SK-N-SH treated with all-trans-retinoic acid at 6 μM for 48 hours (cell line): ENCODE measurements around the gene SH3BP1.
"Not testable (repeated sequence)": the region's sequence is repeated elsewhere in the genome, so short reads cannot be mapped to it uniquely, and the experiment has no call there.

Source experiments
- ATAC-seq: fragments of 200-7000 bp; cut with Tn5 transposase; 3 replicates; pipeline ENCODE4 v1.9.1; 2020; ENCODE audit warnings: mild to moderate bottlenecking, moderate library complexity
- BACH2 ChIP-seq: fragments of 250-450 bp; sonication (Bioruptor Pico); IDR thresholded peaks from 2 replicates; pipeline ENCODE4 v1.9.0; 2021; ENCODE audit warnings: mild to moderate bottlenecking, borderline replicate concordance
- CSDC2 ChIP-seq: fragments of 250-450 bp; sonication (Bioruptor Pico); IDR thresholded peaks from 2 replicates; pipeline ENCODE4 v1.5.0; 2020; ENCODE audit warnings: mild to moderate bottlenecking, moderate library complexity
- ESRRG ChIP-seq: fragments of 250-450 bp; sonication (Bioruptor Pico); IDR thresholded peaks from 2 replicates; pipeline ENCODE4 v1.6.1; 2021; ENCODE audit warnings: mild to moderate bottlenecking
- GLIS3 ChIP-seq: fragments of 250-450 bp; sonication (Bioruptor Pico); IDR thresholded peaks from 2 replicates; pipeline ENCODE4 v1.5.0; 2020; ENCODE audit warnings: mild to moderate bottlenecking, moderate library complexity
- ISL1 ChIP-seq: fragments of 250-450 bp; sonication (Bioruptor Pico); IDR thresholded peaks from 2 replicates; pipeline ENCODE4 v2.1.2; 2022; ENCODE audit warnings: mild to moderate bottlenecking, moderate library complexity
- PPARA ChIP-seq: fragments of 250-450 bp; sonication (Bioruptor Pico); IDR thresholded peaks from 2 replicates; pipeline ENCODE4 v1.5.0; 2020; ENCODE audit warnings: mild to moderate bottlenecking, borderline replicate concordance
- RARB ChIP-seq: fragments of 250-450 bp; sonication (Bioruptor Pico); IDR thresholded peaks from 2 replicates; pipeline ENCODE4 v1.8.0; 2021; ENCODE audit warnings: mild to moderate bottlenecking, moderate library complexity
- SNAI2 ChIP-seq: fragments of 250-450 bp; sonication (Bioruptor Pico); IDR thresholded peaks from 2 replicates; pipeline ENCODE4 v1.5.0; 2020; ENCODE audit warnings: mild to moderate bottlenecking, moderate library complexity
- TCF4 ChIP-seq: fragments of 250-450 bp; sonication (Bioruptor Pico); IDR thresholded peaks from 2 replicates; pipeline ENCODE4 v1.8.0; 2021; ENCODE audit warnings: mild to moderate bottlenecking, moderate library complexity, borderline replicate concordance
- TOX ChIP-seq: fragments of 250-450 bp; sonication (Bioruptor Pico); IDR thresholded peaks from 2 replicates; pipeline ENCODE4 v1.8.0; 2021; ENCODE audit warnings: mild to moderate bottlenecking, moderate library complexity, borderline replicate concordance
- ZFP3 ChIP-seq: fragments of 250-450 bp; sonication (Bioruptor Pico); IDR thresholded peaks from 2 replicates; pipeline ENCODE4 v1.5.0; 2020; ENCODE audit warnings: mild to moderate bottlenecking, moderate library complexity
- ZFP30 ChIP-seq: fragments of 450-650 bp; formaldehyde crosslinking; IDR thresholded peaks from 2 replicates; pipeline ENCODE4 v1.5.0; 2022; ENCODE audit warnings: mild to moderate bottlenecking, moderate library complexity
- ZNF565 ChIP-seq: fragments of 450-650 bp; formaldehyde crosslinking; conservative IDR thresholded peaks from 2 replicates; pipeline ENCODE4 v1.5.0; 2020; ENCODE audit warnings: low read depth, mild to moderate bottlenecking, moderate library complexity
- ZNF70 ChIP-seq: fragments of 450-650 bp; formaldehyde crosslinking; IDR thresholded peaks from 2 replicates; pipeline ENCODE4 v1.5.0; 2020; ENCODE audit warnings: mild to moderate bottlenecking, moderate library complexity
- ZNF8 ChIP-seq: fragments of 450-650 bp; formaldehyde crosslinking; IDR thresholded peaks from 2 replicates; pipeline ENCODE4 v1.5.0; 2020; ENCODE audit warnings: mild to moderate bottlenecking, moderate library complexity
- TF ChIP-seq, protein P1 (sequence below): fragments of 250-450 bp; sonication (Bioruptor Pico); IDR thresholded peaks from 2 replicates; pipeline ENCODE4 v1.5.1; 2021; ENCODE audit warnings: mild to moderate bottlenecking, moderate library complexity
- TF ChIP-seq, protein P2 (sequence below): fragments of 250-450 bp; sonication (Bioruptor Pico); IDR thresholded peaks from 2 replicates; pipeline ENCODE4 v1.5.1; 2020; ENCODE audit warnings: low read depth, mild to moderate bottlenecking, moderate library complexity
- TF ChIP-seq, protein P3 (sequence below): fragments of 250-450 bp; sonication (Bioruptor Pico); IDR thresholded peaks from 2 replicates; pipeline ENCODE4 v1.5.0; 2020; ENCODE audit warnings: mild to moderate bottlenecking, moderate library complexity
- TF ChIP-seq, protein P4 (sequence below): fragments of 250-450 bp; sonication (Bioruptor Pico); IDR thresholded peaks from 2 replicates; pipeline ENCODE4 v1.8.0; 2021; ENCODE audit warnings: low read depth, mild to moderate bottlenecking, moderate library complexity, borderline replicate concordance

SH3BP1 gene

DNA sequence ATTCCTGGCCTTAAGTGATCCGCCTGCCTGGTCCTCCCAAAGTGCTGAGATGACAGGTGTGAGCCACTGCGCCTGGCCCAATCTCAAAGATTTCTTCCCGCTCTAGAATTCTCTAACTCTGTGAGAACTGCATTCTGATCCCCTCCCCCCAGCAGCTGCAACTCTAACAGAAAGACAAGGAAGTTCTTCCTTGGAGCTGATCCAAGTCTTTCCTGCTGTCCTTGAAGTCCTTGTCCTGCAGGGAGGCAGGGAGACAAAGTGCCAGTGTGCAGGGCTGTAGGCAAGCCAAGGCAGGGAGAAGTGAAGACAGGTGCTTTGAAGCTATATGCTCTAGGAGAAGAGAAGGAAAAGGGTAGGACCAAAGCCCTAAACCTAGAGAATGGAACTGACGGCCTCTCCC lies 40.3 kb upstream of the SH3BP1 start (continued):
- TF ChIP-seq, protein P1, sequence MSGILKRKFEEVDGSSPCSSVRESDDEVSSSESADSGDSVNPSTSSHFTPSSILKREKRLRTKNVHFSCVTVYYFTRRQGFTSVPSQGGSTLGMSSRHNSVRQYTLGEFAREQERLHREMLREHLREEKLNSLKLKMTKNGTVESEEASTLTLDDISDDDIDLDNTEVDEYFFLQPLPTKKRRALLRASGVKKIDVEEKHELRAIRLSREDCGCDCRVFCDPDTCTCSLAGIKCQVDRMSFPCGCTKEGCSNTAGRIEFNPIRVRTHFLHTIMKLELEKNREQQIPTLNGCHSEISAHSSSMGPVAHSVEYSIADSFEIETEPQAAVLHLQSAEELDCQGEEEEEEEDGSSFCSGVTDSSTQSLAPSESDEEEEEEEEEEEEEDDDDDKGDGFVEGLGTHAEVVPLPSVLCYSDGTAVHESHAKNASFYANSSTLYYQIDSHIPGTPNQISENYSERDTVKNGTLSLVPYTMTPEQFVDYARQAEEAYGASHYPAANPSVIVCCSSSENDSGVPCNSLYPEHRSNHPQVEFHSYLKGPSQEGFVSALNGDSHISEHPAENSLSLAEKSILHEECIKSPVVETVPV (CRISPR knock-in tag) = no peak

DNA sequence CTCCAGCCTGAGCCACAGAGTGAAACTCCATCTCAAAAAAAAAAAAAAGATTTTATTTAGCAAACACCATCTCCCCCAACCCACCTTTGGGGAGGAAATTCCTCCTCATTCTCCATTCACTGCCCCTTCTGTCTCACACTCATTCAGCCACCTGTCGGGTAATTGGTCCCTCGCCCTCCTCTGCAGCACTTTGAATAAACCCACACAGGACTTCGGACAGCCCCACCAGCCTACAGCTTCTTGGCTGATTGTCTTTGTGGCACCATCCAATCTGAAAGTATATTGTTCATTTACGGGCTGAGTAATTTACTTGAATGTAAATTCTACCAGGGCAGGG lies 38.3 kb upstream of the SH3BP1 start:
- TF ChIP-seq RARB (CRISPR knock-in tag) = no peak
- TF ChIP-seq ESRRG (CRISPR knock-in tag) = no peak
- TF ChIP-seq BACH2 (CRISPR knock-in tag) = no peak
- no peak for ATAC-seq

DNA sequence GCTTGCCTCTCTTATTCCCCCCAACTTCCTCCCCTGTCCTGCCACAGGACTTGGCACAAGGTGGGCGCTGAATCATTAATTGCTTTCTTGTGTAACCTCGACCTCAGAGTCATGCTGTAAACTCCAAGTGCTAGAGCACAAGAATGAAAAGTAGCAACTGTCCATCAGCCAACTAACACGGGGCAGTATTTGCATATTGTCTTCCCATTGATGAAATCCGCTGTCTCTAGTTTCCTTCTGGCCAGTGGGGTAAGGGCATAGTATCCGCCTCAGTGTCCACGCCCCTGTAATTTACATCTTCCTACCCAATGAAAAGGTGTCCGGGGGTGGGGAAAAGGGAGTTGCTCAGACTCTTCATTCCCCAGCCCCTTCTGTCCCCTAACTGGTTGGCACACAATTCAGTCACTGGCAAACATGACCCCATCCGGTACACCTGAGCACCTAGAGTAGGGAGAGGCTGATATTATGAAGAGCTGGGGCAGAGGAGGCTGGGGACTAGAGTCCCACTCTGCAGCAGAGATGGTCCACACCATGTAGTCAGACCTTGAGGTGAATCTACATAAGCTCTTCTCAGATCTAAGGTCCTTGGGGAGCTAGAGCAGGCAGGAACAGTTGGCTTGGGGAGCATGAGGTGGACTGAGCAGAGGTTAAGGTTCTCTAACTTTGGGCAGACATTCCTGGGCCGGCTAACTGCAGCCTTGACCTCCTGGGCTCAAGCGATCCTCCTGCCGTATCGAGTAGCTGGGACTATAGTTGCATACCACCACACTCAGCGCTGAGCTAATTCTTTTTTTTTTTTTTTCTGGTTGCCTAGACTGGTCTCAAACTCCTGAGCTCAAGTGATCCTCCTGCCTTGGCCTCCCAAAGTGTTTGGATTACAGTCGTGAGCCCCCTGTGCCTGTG lies 37.7 kb upstream of the SH3BP1 start:
- TF ChIP-seq ESRRG (CRISPR knock-in tag) (no peak), ZFP3 (CRISPR knock-in tag) (no peak), ZNF8 (CRISPR knock-in tag) (no peak), GLIS3 (CRISPR knock-in tag) (no peak), ZNF70 (CRISPR knock-in tag) (no peak), TCF4 (CRISPR knock-in tag) (no peak), CSDC2 (no peak), TOX (CRISPR knock-in tag) (no peak), ZFP30 (no peak), ZNF565 (no peak), SNAI2 (CRISPR knock-in tag) (no peak), PPARA (CRISPR knock-in tag) (no peak), ISL1 (CRISPR knock-in tag) (no peak), BACH2 (CRISPR knock-in tag) (no peak)
- TF ChIP-seq, protein P2, sequence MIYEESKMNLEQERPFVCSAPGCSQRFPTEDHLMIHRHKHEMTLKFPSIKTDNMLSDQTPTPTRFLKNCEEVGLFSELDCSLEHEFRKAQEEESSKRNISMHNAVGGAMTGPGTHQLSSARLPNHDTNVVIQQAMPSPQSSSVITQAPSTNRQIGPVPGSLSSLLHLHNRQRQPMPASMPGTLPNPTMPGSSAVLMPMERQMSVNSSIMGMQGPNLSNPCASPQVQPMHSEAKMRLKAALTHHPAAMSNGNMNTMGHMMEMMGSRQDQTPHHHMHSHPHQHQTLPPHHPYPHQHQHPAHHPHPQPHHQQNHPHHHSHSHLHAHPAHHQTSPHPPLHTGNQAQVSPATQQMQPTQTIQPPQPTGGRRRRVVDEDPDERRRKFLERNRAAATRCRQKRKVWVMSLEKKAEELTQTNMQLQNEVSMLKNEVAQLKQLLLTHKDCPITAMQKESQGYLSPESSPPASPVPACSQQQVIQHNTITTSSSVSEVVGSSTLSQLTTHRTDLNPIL = no peak
- TF ChIP-seq, protein P3, sequence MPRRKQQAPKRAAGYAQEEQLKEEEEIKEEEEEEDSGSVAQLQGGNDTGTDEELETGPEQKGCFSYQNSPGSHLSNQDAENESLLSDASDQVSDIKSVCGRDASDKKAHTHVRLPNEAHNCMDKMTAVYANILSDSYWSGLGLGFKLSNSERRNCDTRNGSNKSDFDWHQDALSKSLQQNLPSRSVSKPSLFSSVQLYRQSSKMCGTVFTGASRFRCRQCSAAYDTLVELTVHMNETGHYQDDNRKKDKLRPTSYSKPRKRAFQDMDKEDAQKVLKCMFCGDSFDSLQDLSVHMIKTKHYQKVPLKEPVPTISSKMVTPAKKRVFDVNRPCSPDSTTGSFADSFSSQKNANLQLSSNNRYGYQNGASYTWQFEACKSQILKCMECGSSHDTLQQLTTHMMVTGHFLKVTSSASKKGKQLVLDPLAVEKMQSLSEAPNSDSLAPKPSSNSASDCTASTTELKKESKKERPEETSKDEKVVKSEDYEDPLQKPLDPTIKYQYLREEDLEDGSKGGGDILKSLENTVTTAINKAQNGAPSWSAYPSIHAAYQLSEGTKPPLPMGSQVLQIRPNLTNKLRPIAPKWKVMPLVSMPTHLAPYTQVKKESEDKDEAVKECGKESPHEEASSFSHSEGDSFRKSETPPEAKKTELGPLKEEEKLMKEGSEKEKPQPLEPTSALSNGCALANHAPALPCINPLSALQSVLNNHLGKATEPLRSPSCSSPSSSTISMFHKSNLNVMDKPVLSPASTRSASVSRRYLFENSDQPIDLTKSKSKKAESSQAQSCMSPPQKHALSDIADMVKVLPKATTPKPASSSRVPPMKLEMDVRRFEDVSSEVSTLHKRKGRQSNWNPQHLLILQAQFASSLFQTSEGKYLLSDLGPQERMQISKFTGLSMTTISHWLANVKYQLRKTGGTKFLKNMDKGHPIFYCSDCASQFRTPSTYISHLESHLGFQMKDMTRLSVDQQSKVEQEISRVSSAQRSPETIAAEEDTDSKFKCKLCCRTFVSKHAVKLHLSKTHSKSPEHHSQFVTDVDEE (CRISPR knock-in tag) = no peak
- TF ChIP-seq, protein P1 (CRISPR knock-in tag) = no peak
- TF ChIP-seq, protein P4, sequence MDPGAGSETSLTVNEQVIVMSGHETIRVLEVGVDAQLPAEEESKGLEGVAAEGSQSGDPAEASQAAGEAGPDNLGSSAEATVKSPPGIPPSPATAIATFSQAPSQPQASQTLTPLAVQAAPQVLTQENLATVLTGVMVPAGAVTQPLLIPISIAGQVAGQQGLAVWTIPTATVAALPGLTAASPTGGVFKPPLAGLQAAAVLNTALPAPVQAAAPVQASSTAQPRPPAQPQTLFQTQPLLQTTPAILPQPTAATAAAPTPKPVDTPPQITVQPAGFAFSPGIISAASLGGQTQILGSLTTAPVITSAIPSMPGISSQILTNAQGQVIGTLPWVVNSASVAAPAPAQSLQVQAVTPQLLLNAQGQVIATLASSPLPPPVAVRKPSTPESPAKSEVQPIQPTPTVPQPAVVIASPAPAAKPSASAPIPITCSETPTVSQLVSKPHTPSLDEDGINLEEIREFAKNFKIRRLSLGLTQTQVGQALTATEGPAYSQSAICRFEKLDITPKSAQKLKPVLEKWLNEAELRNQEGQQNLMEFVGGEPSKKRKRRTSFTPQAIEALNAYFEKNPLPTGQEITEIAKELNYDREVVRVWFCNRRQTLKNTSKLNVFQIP (CRISPR knock-in tag) = no peak
- peak; percentile 71 for ATAC-seq

DNA sequence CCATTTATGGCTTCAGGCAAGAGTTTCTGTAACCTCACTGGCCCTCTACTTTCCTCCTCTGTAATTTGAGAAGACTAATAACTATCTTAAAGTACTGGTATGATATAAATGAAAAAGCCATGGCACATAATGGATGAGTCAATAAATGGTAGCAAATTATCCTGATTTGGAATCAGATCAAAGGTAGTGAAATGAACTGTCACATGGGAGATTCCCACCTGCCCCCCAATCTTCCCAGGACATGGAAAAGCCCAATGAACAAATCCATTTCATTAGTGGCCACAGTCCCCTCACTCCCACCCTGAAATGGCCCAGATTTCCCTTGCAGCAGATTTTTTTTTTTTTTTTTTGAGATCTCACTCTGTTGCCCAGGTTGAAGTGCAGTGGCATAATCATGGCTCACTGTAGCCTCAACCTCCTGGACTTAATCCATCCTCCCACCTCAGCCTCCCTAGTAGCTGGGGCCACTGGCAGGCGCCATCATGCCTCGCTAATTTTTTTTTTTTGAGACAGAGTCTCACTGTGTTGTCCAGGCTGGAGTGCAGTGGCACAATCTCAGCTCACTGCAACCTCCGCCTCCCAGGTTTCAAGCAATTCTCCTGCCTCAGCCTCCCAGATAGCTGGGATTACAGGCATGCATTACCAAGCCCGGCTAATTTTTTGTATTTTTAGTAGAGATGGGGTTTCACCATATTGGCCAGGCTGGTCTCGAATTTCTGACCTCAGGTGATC lies 36.8 kb upstream of the SH3BP1 start:
- not testable (repeated sequence) for ATAC-seq
